Skeletal muscle tissue (tissue), 4 donors: Measurements from ENCODE around the gene TFF2. TPM values are rescaled to one million over a fixed set of nuclear protein-coding genes. Genes with fewer than 3 reads are reported as not detected.

Source experiments
- H3K27ac ChIP-seq: one replicate; pipeline ENCODE4 v1.7.0; 2013; ENCODE audit warnings: mild to moderate bottlenecking, low read depth, low read length, inconsistent platforms
- H3K27me3 ChIP-seq, 3 donors: one replicate each; pipeline ENCODE4 v1.7.0; 2013; ENCODE audit warnings: low read length in 3 of 3; ENCODE audit not compliant: control insufficient read depth in 3 of 3, insufficient read depth in 3 of 3
- H3K36me3 ChIP-seq, 3 donors: one replicate each; pipeline ENCODE4 v1.7.0; 2013; ENCODE audit warnings: low read length in 3 of 3; ENCODE audit not compliant: control insufficient read depth in 3 of 3, insufficient read depth in 3 of 3
- H3K4me1 ChIP-seq, 3 donors: one replicate each; pipeline ENCODE4 v1.7.0; 2013; ENCODE audit warnings: low read length in 3 of 3, mild to moderate bottlenecking in 3 of 3; ENCODE audit not compliant: control insufficient read depth in 3 of 3, insufficient read depth in 3 of 3
- H3K4me3 ChIP-seq, 3 donors: one replicate each; pipeline ENCODE4 v1.7.0; 2013; ENCODE audit warnings: low read length in 3 of 3
- H3K9ac ChIP-seq, 3 donors: one replicate each; pipeline ENCODE4 v1.7.0; 2013; ENCODE audit warnings: low read length in 3 of 3, mild to moderate bottlenecking in 3 of 3, moderate library complexity in 2 of 3, low read depth in 1 of 3
- H3K9me3 ChIP-seq, 3 donors: one replicate each; pipeline ENCODE4 v1.7.0; 2013; ENCODE audit warnings: low read length in 3 of 3; ENCODE audit not compliant: control insufficient read depth in 3 of 3
- total RNA-seq: library from RNA; depleted of rRNA; stranded (reverse); fragments of >200 nt; gene quantifications from one replicate; pipeline ENCODE4 v1.2.3, GENCODE V29; 2014
- donor health status: Osteomylitis.

Gene TFF2
- total RNA-seq, 1 donor from 2014 or later: not detected

DNA sequence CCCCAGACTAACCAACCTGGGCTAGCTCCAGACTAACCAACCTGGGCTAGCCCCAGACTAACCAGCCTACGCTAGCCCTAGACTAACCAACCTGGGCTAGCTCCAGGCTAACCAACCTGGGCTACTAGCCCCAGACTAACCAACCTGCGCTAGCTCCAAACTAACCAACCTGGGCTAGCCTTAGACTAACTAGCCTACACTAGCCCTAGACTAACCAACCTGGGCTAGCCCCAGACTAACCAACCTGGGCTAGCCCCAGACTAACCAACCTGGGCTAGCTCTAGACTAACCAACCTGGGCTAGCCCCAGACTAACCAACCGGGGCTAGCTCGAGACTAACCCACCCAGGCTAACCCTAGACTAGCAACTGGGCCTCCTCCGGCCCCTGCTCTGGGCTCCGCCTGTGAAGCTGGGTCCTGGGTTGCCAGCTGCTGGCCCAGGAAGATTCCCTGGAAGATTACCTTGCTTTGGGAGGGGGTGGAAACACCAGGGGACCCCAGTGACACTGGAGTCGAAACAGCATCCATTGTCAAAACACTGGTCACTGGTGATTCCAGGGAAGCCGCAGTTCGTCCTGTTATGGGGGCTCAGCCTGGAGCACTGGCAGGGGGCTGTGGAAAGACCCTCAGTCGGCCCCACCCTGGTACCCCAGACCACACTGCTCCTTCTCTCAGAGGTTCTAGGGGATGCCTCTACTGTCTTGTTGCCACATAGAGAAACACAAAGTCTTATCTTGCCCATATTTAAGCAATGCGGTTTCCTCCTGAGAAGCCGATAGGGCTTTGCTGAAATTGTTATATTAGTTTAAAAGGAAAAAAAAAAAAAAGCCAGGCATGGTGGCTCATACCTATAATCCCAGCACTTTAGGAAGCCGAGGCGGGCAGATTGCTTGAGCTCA is 1.1 kb downstream of the TFF2 start:
- Histone ChIP-seq H3K9ac (no peak overlapping the region), H3K36me3 (no peaks in the 10 kb centered on the region), H3K9me3 (peaks cover 0 to 3% (median 0%) of the 10 kb centered on the region in 3 donors), H3K27me3 (peaks cover 4 to 33% (median 12%) of the 10 kb centered on the region in 3 donors), H3K4me3 (no peak overlapping the region), H3K27ac (no peak overlapping the region), H3K4me1 (no peaks in the 10 kb centered on the region)

GRCh38 chr21:42348762-42349161 is 2.0 kb downstream of the TFF2 start:
- H3K27me3 ChIP-seq: peaks cover 4 to 33% (median 16%) of the 10 kb centered on the region in 3 donors
- no peak overlapping the region for H3K4me3 ChIP-seq
- no peaks in the 10 kb centered on the region for H3K36me3 ChIP-seq
- H3K4me1 ChIP-seq: no peaks in the 10 kb centered on the region
- no peak overlapping the region for H3K9ac ChIP-seq
- no peaks in the 10 kb centered on the region for H3K9me3 ChIP-seq
- H3K27ac ChIP-seq: no peak overlapping the region

DNA sequence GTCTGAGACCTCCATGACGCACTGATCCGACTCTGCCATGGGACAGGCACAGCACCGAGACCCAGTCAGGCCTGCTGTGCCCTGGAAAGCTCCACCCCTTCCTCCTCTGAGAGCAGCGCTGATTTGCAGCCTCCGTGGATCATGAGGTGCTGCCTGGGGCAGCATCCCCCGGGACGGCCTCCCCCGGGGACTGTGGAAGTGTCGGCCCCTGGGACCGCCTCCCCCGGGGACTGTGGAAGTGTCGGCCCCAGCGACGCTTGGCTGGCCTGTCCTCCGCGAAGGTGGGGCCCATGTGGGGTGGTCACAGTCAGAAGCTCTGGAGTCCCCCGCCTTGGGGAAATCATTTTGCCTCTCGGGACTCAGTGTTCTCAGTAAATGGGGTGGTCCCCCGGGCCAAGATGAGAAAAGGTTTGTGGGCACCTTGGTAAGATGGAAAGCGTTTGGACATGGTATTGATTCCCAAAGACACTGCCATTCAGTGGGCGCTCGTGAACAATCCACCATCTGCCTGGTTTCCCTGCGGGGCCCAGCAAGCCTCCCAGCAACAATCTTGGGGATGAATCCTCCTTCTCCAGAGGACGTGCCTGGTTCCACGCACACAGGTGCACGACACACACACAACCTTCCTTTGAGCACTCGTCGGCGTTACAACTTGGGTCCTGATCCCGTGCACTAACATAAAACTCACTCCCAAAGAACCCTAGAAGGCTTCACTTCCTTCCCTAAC is 3.0 kb downstream of the TFF2 start:
- H3K4me1 ChIP-seq: no peaks in the 10 kb centered on the region
- no peaks in the 10 kb centered on the region for H3K36me3 ChIP-seq
- H3K27me3 ChIP-seq: peaks cover 3 to 32% (median 16%) of the 10 kb centered on the region in 3 donors
- H3K9me3 ChIP-seq: no peaks in the 10 kb centered on the region
- no peak overlapping the region for H3K4me3 ChIP-seq
- H3K9ac ChIP-seq: no peak overlapping the region
- H3K27ac ChIP-seq: no peak overlapping the region

DNA sequence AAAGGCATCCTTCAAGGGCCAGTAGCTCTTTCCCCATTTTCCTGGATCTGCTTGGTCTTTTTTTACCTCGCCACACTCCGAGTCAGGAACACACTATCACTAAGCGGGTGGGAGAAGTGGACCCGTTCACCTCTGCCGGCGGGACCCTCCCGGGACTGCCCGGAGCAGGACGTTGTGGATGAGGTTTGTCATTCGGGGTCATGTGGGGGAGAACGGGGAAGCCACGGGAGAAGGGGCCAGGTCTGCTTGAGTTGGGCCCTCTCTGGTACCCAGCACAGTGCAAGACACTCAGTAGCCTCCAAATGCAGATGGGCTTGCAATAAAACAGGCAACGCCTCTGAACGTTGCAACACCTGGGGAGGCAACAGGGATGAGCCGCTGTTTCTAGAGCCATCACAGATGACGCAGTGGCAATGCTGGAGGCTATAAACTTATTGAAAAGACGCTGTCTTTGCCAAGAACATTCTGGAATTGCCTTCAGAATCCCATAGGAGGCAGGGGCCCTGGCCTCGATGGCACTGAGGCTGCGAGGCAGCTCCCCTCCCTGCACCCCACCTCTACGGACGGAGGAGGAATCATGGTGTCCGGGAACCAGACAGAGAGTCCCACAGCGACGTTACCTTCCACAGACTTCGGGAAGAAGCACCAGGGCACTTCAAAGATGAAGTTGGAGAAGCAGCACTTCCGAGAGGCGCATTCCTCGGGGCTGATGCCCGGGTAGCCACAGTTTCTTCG is 3.8 kb downstream of the TFF2 start:
- H3K9me3 ChIP-seq: no peaks in the 10 kb centered on the region
- H3K9ac ChIP-seq: no peak overlapping the region
- H3K4me1 ChIP-seq: no peaks in the 10 kb centered on the region
- H3K36me3 ChIP-seq: no peaks in the 10 kb centered on the region
- no peak overlapping the region for H3K27ac ChIP-seq
- peaks cover 0 to 27% (median 16%) of the 10 kb centered on the region in 3 donors for H3K27me3 ChIP-seq
- H3K4me3 ChIP-seq: no peak overlapping the region

GRCh38 chr21:42346441-42346840 is 4.4 kb downstream of the TFF2 start:
- H3K9ac ChIP-seq: no peak overlapping the region
- no peaks in the 10 kb centered on the region for H3K9me3 ChIP-seq
- no peak overlapping the region for H3K27ac ChIP-seq
- H3K4me1 ChIP-seq: no peaks in the 10 kb centered on the region
- H3K27me3 ChIP-seq: peaks cover 0 to 27% (median 16%) of the 10 kb centered on the region in 3 donors
- no peak overlapping the region for H3K4me3 ChIP-seq
- H3K36me3 ChIP-seq: no peaks in the 10 kb centered on the region

DNA sequence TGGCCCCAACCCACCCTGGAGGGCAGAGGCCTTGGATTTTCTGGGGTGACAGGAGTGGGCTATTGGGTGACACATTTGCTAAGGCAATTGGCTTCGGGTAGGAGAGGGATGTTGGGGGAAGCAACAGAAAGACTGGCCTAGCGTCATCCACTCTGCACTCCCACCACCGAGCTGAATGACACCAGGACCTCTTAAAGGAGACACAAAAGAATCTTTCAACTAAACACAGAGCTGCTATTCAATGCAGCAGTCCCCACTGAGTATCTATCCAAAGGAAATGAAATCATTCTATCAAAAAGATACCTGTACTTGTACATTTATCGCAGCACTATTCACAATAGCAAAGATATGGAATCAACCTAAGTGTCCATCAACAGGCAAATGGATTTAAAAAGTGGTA is 6.2 kb downstream of the TFF2 start:
- H3K4me1 ChIP-seq: no peaks in the 10 kb centered on the region
- no peak overlapping the region for H3K4me3 ChIP-seq
- no peak overlapping the region for H3K9ac ChIP-seq
- no peaks in the 10 kb centered on the region for H3K9me3 ChIP-seq
- H3K27ac ChIP-seq: no peak overlapping the region
- no peaks in the 10 kb centered on the region for H3K36me3 ChIP-seq
- H3K27me3 ChIP-seq: peaks cover 0 to 24% (median 16%) of the 10 kb centered on the region in 3 donors

- H3K9ac ChIP-seq: no peak overlapping the region
- no peak overlapping the region for H3K4me3 ChIP-seq
- H3K4me1 ChIP-seq: no peaks in the 10 kb centered on the region
- no peaks in the 10 kb centered on the region for H3K36me3 ChIP-seq
- peaks cover 0 to 18% (median 13%) of the 10 kb centered on the region in 3 donors for H3K27me3 ChIP-seq
- no peaks in the 10 kb centered on the region for H3K9me3 ChIP-seq
- no peak overlapping the region for H3K27ac ChIP-seq
These were observed 6.8 kb downstream of the TFF2 start for GRCh38 chr21:42343963-42344510.

- no peak overlapping the region for H3K4me3 ChIP-seq
- H3K27me3 ChIP-seq: peaks cover 0 to 14% (median 13%) of the 10 kb centered on the region in 3 donors
- no peak overlapping the region for H3K27ac ChIP-seq
- H3K9me3 ChIP-seq: no peaks in the 10 kb centered on the region
- H3K36me3 ChIP-seq: no peaks in the 10 kb centered on the region
- H3K4me1 ChIP-seq: no peaks in the 10 kb centered on the region
- no peak overlapping the region for H3K9ac ChIP-seq
These were observed 7.2 kb downstream of the TFF2 start for GRCh38 chr21:42343556-42343955.

DNA sequence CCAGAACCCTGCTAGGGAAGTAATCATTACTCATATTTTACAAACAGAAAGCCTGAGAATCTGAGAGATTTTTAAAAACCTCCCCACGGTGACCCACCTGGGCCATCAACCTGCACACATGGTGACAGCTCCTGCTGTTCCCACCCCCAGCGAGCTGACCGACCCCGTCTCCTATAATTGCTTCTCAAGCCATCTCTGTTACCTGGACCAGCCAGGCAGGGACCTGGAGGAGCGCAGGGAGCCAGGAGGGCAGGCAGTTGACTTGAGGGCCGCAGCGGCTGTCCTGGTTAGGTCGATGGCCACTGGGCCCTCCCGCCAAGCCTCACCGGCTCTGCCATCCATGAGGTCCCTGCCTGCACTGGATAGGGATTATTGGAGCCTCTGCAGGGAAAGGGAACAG is 7.7 kb downstream of the TFF2 start:
- H3K4me3 ChIP-seq: no peak overlapping the region
- H3K9me3 ChIP-seq: no peaks in the 10 kb centered on the region
- H3K27ac ChIP-seq: no peak overlapping the region
- peaks cover 0 to 17% (median 10%) of the 10 kb centered on the region in 3 donors for H3K27me3 ChIP-seq
- no peaks in the 10 kb centered on the region for H3K36me3 ChIP-seq
- H3K4me1 ChIP-seq: peaks cover 0 to 3% (median 0%) of the 10 kb centered on the region in 3 donors
- no peak overlapping the region for H3K9ac ChIP-seq
